Occipital lobe (tissue), 2 donors: ENCODE data around the gene CCDC178. TPM values are rescaled to one million over a fixed set of nuclear protein-coding genes. Genes with fewer than 3 reads are reported as not detected.
"Not testable (repeated sequence)": the region's sequence is repeated elsewhere in the genome, so short reads cannot be mapped to it uniquely, and the experiment has no call there.

Experiments
- DNase-seq: peaks from one replicate; lab custom pipeline; 2025; lab: John Stamatoyannopoulos, UW
- total RNA-seq: library from RNA; depleted of rRNA; stranded (reverse); fragments of >200 nt; gene quantifications from one replicate; pipeline ENCODE4 v1.2.3, GENCODE V29; 2014

The CCDC178 gene
- total RNA-seq, 1 donor from 2014 or later, result 1.1 TPM

DNA sequence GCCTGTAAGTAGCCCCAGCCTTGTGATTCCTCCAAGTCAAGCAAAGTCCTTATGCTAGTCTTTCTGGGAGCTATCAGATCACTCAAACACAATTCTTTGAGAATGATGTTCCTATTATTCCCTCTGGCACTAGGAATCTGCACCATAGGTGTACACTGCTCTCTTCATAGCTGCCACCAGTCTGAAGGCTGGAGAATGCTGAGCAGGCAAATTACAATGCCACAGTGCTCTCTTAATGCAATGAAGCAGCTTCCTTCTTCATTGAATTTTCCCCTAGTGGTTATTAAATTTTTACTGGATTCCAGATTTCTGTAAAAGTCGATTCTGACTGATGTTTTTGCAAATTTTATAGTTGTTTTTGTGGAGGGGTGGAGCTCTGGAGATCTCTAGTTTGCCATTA, 84.8 kb downstream of the CCDC178 start:
- DNase-seq, result no peak

- DNase-seq, result no peak
Observed at GRCh38 chr18:33355263-33355662, 85.3 kb downstream of the CCDC178 start.

- DNase-seq, result no peak
Observed at GRCh38 chr18:33350256-33350655, 90.3 kb downstream of the CCDC178 start.

- DNase-seq, result not testable (repeated sequence)
Observed at GRCh38 chr18:33339733-33340132, 100.8 kb downstream of the CCDC178 start.

- no peak for DNase-seq
Observed at GRCh38 chr18:33334781-33335180, 105.7 kb downstream of the CCDC178 start.

DNA sequence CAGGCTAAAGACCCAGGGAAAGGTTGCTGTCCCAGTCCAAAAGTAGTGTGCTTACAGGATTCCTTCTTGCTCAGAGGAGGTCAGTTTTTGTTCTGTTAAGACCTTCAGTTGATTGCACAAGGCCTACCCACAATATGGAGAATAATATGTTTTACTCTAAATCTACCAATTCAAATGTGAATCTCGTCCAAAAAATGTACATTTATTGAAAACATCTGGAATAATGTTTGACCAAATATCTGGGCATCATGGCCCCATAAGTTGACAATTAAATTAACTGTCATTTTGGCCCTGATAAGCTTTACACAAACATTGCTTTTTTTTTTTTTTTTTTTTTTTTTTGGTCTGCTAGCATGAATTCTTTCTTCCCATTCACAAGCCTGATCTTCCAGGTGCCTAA, 109.8 kb downstream of the CCDC178 start:
- no peak for DNase-seq

DNA sequence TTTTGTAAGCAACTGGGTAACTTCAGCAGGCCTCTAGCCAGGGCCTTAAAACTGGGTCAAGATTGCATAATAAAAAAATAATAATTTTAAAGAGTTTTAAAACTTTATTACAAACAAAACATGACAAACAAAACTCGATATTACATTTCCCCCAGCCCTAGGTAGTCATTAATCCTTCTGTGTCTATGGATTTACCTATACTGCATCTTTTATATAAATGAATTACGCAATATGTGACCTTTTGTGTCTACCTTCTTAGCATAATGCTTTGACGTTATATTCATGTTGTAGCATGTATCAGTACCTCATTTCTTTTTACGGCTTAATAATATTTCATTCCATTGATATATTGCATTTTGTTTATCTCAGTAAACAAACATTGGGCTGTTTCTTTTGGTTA, 113.5 kb downstream of the CCDC178 start:
- DNase-seq, result no peak

- DNase-seq, result no peak
Observed at GRCh38 chr18:33317640-33318039, 122.9 kb downstream of the CCDC178 start.

GRCh38 chr18:33316146-33316587, 124.4 kb downstream of the CCDC178 start:
- DNase-seq, result no peak

DNA sequence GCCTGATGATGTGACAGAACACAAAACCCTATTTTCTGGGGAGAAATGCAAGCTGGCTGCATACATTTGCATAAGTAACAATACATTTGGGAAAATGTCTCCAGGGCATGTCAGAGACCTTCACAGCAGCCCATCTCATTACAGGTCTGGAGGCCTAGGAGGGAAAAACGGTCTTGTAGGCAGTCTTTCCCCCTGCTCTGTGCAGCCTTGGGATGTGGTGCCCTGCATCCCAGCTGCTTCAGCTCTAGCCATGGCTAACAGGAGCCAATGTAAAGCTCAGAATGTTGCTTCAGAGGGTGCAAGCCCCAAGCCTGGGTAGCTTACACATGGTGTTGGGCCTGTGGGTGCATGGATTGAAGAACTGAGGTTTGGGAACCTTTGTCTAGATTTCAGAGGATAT, 133.0 kb downstream of the CCDC178 start:
- no peak for DNase-seq

GRCh38 chr18:33304277-33304676, 136.2 kb downstream of the CCDC178 start:
- DNase-seq, result no peak

- no peak for DNase-seq
Observed at GRCh38 chr18:33291539-33291938, 149.0 kb downstream of the CCDC178 start.

DNA sequence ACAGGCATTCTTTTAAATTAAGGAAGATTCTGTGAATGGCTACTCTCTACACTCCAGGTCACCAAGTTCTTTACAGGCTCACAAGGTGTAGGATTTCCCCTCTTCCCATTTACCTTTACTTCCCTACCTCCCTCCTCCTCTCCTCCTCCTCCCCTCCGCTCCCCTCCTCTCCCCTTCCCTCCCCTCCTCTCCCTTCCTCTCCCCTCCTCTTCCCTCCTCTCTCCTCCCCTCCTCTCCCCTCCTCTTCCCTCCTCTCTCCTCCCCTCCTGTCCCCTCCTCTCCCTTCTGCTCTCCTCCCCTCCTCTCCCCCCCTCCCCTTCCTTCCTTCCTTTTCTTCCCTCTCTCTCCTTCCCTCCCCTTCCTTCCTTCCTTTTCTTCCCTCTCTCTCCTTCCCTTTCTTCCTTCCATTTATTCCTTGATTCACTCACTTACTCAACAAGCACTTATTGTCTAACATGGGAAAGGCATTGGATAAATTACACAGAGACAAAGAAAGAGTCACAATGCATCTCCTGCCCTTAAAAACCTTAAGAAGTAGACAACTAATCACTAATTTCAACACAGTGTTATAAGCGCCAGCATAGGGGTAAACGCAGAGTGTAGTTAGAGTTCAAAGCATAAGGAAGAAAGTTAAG, 152.3 kb downstream of the CCDC178 start:
- DNase-seq, result no peak

DNA sequence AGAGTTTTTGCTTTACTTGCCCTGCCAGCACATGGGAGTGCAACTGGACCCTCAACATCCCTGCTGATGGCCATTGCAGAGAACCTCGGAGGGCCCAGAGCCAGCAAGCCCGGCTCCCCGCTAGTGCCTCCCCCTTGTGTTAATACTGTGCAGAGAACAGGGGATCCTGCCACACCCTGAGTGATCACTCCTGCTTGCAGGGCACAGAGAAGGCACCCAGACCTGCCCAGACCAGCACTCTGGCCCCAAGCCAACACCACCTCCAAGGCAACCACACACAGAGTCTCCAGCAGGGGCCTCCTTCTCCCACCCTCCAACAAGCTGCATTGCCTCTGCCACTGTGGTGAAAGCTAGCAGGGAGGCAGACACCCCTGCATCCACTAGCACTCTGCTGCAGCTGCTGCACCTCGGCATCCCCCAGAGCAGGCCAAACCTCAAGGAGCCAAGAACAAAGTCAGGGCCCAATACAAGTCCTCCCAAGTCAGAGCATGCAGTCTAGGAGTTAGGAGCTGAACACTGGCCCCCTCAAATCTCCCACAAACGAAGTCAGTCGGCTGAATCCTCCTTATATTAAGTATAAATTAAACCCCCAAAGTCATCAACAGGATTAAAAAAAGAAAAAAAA, 157.7 kb downstream of the CCDC178 start:
- no peak for DNase-seq

DNA sequence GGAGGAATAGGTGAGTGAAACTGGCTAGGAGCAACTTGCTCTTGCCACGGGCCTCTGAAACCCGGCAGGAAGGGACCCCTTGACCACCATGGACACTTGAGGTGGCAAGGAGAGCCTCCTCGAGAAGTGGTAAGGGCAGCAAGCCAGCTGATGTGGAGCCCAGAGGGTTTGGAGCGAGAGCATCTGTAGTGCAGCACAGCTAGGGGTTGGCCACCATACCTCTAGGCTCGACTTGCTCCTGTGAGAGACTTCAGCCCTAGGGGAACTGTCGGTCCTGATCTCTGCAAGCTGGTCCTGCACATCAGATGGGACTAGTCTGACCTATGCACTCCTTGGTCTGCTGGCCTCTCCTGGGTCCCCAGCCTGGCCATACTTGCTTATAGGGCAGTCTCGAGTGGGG, 158.4 kb downstream of the CCDC178 start:
- DNase-seq, result no peak

DNA sequence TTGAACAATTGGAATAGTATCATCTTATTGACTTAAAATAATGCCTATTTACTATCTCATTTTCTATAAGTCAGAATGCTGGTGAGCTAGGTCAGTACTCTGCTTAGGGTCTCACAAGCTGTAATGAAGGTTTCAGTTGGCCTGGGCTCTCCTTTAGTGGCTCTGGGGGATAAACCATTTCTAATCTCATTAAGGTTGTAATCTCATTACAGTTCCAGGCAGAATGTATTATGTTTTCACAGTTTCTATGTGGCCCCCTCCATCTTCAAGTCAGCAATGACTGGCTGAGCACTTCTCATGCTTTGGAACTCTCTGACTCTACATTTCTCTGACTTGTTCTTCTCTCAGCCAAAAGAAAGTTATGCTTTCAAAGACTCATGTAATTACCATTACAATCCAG, 163.1 kb downstream of the CCDC178 start:
- DNase-seq, result no peak

GRCh38 chr18:33275843-33276242, 164.7 kb downstream of the CCDC178 start:
- no peak for DNase-seq

DNA sequence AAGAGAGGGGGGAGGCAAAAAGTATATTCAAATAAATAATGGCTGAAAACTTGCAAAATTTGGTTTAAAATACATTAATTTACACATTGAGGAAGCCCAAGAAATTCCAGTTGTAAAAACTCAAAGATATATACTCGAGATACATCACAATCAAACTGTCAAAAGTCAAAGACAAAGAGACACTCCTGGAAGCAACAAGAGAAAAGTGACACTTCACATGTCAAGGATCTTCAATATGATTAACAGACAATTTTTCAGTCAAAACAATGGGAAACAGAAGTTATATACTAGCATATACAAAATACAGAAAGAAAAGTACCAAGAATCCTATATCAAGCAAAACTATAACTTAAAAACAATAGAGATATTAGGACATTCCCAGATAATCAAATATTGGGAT, 170.2 kb downstream of the CCDC178 start:
- no peak for DNase-seq

DNA sequence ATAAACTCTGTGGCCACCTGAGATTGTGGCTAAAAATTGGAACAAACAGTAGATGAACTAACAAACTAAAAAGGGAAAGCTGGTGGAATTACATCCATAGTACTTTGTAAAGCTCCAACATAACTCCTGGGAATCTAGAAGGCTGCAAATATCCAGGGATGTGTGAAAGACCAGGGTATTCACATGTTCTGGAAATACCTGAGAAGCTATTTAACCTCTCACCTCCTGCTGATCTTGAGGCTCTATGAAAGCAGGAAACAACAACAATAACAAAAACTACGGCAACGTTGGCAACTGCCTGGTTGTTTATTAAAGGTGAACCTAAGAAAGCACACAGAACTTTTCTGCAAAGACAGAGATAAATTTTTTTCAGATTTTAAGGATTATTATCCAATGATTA, 171.3 kb downstream of the CCDC178 start:
- no peak for DNase-seq

- no peak for DNase-seq
Observed at GRCh38 chr18:33264566-33264965, 176.0 kb downstream of the CCDC178 start.

DNA sequence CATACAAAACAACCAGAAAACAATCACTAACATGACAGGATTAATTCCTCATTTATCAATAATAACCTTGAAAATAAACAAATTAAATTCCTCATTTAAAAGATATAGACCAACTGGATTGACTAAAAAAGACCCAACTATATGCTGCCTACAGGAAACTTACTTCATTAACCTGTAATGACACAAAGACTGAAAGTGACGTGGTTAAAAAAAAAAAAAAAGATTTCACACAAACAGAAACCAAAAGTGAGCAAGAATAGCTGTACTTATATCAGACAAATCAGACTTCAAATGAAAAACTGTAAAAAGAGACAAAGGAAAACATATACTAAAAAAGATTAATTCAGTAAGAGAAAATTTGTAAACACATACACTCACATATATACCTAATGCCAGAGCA, 201.2 kb downstream of the CCDC178 start:
- no peak for DNase-seq

GRCh38 chr18:33232318-33232626, 208.2 kb downstream of the CCDC178 start:
- no peak for DNase-seq

DNA sequence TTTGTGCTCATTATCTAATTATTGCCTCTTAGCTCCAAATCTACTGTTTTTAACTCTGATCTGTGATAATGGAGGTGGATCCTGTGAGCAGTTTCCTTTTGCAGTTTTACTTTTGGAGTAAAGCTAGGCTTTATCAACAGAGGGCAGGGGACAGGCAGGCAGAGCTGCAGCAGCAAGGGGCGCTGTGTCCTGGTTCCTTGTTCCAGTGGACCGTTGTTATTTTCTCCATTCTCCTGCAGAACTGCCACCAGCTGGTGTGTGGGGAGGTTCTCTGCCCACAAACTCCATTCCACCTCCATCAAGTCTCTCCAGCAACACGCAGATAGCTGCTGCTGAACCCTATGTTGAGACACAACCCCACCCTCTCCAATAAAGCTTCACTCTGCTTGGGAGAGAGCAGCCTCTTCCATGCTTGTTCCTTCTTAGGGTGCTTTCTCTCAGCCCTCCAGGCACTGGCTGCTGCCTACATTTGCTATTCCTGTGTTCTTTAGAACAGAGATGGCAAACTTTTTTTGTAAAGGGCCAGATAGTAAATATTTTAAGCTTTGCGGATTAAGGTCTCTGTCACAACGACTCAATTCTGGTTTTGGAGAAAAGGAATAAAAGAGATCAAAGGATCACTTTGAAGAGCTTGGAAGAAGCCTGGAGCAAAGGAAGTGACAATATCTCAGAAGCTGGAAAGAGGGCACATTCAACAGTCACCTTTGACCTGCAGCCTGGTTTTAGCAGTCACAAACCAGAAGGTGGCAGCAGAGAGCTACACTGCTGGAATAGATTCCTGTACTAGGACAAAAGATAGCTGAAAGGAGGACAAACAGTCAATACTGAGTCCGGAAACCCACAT, 208.8 kb downstream of the CCDC178 start:
- DNase-seq, result peak; percentile 62
